NCI-H524 (cell line): Measurements from ENCODE around the gene PLEKHG7.

Experiments used
- DNase-seq, 2 experiments: peaks; one replicate each; lab custom pipeline; 2025; lab: John Stamatoyannopoulos, UW

PLEKHG7 gene

GRCh38 chr12:92803903-92804302 lies 101.1 kb downstream of the PLEKHG7 start:
- DNase-seq, result no peak

DNA sequence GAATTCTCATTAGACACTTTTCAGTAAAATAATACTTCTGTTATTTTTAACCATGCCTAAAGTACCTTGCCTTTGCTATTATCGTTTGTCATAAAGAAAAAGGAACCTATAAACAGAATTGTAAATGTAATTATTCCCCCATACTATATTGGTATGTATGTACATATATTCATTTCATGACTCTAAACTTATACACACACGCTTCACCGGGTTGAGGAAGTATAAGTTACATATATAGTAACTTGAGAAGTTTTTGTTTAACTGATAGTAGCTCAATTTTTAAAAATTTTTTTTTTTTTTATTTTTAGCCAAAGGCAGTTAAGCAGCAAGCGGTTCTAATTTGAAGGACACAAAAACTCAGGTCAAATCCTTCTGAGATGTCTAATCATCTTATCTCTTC lies 107.6 kb downstream of the PLEKHG7 start:
- DNase-seq, result no peak

GRCh38 chr12:92814584-92814983 lies 111.8 kb downstream of the PLEKHG7 start:
- no peak for DNase-seq

- no peak for DNase-seq
Observed at GRCh38 chr12:92821142-92821541, 118.4 kb downstream of the PLEKHG7 start.
